Measurements from ENCODE around the gene M1AP.

Gene M1AP

DNA sequence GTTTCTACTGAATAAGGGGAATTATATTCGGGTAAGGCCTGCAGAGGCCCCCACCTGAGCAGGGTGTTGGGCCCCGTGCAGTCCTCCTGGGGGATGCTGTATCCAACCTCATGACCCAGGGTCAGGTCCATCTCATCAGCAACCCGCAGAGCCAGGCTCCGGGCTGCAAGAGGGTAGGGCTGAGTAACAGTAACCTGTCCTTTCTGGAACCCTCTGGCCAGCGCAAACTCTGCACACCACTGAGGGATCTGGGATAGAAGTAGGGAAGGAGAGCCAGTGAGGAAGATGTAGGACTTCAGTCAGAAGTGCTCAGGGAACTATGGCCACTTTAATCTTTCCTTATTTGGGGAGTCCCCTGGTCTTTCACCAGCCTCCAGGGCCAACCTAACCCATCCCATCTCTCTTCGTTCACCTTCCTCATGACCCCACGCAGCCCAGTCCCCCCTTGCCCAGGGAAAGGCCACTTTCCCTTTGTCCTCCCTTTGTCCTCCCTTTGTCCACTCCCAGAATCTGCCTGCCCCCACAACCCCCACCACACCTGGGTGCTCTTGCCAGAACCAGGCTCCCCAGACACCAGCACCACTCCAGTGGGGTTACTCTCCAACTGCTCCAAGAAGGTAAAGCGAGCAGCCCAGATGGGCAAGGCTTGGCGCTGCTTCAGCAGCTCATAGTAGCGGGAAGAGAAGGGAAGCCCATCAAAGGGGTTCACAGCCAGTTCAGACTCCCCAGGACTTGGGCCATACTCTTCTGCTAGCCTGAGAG is 123.0 kb downstream of the M1AP start:
- no peak for DNase-seq (ENCODE audit: low spot score)

DNA sequence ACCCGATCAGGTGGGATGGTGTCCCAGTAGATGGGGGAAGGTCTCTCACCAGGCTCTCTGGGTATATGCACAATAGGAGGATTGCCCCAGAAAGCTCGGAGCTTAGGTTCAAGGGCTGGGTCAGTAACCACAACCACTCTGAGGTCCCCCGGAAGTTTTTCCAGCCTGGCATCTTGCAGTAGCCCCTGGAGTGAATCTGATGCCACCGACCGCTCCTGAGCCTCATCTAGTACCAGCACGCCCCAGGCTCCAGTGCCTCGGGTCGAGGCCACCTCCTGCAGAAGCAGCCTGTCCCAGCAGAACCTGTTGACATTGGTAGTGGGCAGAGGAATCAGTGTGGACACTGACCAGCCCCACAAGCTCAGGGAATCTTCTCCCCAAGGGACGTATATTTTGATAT is 124.1 kb downstream of the M1AP start:
- DNase-seq (ENCODE audit: low spot score) = no peak

DNA sequence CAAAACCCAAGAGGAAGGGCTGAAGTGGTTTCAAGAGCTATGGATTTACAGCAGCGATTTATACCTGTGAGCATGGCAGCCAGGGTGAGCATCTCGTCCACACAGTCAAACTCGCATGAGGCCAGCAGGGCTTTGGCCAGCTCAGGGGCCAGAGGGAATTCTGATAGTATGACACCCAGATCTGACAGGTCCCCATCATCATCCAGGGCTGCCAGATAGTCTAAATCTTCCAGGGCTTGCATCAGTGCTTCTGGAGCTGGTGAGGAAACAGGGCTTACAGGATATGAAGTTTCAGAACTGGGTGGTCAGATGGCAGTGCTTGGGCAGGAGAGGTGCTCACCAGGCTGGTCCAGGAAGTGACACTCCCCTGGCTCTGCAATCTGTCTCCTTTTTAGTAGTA is 125.6 kb downstream of the M1AP start:
- no peak for DNase-seq (ENCODE audit: low spot score)

DNA sequence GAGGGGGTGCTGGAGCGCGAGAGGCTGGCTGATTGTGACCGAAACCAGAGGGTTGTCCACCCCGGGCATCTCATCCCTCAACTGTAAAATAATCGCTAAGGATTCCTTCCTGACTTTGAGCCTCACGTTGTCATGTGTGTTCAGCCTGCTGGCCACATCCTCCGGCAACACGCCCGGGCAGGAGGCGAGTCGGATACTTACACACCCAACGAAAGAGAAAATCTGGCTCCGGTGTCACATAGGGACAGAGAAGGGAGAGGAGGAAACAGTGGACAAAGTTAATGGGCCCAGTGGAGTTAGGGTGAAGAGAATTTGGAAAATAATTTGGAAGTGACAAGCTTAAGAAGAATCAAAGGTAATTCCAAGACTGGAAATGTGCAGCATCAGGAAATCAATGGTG is 131.5 kb downstream of the M1AP start:
- no peak for DNase-seq (ENCODE audit: low spot score)

DNA sequence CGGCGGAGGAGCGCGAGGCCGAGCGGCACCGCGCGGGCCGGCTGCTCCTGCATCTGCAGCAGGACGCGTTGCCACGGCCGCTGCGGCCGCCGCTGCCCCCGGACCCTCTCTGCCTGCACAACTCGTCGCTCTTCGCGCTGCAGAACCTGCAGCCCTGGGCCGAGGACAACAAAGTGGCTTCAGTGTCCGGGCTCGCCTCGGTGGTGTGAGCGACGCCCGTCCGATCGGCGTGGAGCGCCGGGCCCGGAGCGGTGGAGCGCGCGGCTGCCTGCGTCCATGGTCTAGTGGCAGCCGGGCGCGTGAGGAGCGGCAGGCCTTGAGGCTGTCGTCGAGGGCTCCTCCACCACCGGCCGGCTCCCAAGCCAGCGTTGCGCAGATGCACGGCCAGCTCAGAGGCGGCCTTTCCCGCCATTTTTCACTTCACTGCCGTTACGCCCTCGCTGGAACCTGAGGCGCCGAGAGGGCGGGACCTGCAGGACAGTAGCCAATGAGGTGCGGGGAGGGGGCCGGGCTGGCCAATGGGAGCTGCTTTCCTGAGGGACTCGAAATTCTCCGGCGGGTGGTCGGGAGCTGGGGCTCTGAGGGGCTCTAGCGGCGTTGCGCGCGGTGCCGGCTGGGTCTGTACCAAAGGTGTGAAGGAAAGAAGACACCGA is 132.0 kb downstream of the M1AP start:
- DNase-seq (ENCODE audit: low spot score) = no peak

DNA sequence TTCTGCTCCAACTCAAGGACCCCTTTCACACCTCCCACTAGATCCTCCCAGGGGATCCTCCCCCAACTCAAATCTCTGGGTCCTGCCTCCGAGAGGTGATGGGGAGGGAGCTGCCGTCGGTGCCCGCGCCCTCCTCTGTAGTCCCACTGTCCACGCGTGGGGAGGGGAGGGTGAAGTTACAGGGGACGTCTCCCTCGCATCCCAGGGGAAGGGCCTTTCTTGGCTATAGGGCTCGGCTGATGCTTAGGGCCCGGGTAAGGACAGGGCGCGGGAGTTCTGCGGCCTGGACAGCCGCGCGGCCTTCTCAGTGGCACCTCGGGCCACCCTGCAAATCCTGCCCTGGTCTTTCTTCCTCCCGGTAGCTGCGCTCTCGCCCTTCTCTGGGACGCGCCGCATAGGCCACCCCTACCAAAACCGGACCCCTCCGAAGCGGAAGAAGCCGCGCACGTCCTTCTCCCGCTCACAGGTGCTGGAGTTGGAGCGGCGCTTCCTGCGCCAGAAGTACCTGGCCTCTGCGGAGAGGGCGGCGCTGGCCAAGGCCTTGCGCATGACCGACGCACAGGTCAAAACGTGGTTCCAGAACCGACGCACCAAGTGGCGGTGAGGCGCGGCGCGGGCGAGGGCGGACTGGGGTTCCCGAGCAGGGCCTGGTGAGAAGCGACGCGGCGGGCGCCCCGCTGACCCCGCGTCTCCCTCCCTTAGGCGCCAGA is 132.7 kb downstream of the M1AP start:
- no peak for DNase-seq (ENCODE audit: low spot score)

DNA sequence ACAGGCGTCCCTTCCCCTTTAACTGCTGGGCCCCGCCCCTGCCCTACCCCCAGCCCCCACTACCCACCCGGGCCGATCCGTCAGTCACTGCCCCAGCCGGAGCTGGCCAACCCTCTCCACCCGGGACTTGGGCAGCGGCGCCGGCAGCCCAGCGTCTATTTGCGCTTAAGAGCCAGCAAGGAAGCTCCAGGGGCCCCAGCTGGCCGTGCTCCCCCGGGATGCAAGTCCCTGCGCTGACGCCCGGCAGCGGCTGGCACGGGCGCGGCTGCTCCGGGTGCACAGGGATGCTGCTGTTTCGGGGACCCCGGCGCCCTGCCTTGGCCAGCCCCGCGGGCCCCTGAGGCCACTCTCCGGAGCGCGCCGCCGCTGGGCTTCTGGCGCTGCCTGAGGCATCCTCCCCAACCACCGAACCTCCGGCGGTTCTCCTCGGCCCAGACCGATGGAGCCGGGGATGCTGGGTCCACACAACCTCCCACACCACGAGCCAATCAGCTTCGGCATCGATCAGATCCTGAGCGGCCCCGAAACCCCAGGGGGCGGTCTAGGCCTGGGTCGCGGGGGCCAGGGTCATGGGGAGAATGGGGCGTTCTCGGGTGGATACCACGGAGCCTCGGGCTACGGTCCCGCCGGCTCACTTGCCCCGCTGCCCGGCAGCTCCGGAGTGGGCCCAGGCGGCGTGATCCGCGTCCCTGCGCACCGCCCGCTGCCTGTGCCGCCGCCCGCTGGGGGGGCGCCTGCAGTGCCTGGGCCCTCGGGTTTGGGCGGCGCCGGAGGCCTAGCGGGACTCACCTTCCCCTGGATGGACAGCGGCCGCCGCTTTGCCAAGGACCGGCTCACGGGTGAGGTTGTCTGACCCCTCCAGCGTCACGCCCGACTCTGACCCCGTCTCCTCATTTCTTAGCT is 133.5 kb downstream of the M1AP start, which contains the start of gene TLX2:
TSS of gene TLX2 (plus strand) at position 83 of the 903 bp plus-strand sequence. CDS start at position 440, 357 bp downstream.
- DNase-seq (ENCODE audit: low spot score) = no peak

DNA sequence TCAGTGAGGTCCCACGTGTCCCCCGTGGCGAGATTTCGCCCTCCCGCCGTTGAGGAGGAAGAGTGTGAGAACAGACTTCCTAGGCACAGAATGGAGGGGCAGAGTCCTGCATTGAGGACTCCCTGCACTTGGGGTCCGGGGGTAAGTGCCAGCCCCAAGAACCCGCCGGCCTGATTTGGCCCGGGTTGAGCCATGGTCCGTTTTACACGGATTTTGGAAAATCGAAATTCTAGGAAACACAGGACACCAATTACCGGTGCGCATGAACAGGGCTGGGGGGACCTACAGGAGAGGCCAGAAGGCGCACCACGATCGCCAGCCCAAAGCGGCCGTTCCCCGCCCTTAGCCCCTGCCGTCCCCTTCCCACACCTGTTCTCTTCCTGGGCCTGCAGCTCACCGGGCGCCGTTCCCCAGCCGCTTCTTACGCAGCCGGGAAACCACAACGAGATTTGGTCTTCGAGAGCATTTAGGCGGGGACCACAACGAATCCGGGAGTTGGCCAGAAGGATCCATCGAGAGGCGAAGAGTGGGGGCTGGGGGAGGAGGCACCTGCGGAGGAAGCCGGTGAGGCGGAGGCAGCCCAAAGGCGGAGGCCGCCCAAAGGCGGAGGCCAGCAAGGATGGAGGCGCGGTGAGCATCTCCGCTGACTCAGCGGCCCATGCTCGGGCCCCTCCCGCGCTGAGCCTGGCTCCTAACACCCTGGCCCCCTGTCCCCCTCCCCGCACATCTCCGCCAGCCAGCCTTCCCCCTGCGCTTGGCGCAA is 134.3 kb downstream of the M1AP start:
- no peak for DNase-seq (ENCODE audit: low spot score)

DNA sequence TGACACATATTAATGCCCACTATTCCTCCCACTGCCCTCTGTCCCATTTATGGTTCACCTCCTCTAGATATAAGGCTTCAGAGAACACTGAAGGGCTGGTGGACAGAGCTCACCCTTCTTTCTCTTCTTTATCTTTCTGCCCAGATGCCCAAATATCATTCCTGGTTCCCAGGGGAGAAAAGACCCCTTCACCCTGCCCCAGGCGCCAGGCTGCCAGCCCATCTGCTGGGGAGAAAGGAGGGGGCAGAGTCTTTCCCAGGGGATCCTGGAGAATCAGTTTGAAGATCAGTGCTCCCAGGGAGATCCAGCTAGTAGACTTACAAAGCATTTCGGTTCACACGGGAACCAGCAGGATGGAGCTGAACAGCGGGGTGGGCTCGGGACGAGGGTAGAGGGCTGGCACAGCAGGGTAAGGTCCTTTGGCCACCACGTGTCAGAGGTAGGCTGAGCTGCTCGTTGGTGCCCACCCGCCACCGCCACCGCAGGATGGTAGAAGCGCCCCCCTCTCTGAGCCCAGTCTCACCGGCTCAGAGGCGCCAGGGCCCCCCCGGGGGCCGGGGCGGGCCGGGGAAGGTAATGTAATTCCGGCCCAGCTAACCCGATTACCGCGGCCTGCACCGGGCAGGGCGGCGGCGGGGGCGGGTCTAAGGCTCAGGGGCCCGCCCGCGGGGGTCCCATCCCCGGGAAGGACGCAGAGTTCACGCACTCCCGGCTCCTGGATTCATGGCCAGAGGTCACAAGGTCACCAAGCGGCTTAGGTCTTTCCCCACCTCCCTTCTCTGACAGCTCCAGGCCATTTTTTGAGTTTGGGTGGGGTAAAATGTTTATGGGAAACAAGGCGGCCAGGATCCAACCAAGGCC is 135.2 kb downstream of the M1AP start:
- DNase-seq (ENCODE audit: low spot score) = no peak

DNA sequence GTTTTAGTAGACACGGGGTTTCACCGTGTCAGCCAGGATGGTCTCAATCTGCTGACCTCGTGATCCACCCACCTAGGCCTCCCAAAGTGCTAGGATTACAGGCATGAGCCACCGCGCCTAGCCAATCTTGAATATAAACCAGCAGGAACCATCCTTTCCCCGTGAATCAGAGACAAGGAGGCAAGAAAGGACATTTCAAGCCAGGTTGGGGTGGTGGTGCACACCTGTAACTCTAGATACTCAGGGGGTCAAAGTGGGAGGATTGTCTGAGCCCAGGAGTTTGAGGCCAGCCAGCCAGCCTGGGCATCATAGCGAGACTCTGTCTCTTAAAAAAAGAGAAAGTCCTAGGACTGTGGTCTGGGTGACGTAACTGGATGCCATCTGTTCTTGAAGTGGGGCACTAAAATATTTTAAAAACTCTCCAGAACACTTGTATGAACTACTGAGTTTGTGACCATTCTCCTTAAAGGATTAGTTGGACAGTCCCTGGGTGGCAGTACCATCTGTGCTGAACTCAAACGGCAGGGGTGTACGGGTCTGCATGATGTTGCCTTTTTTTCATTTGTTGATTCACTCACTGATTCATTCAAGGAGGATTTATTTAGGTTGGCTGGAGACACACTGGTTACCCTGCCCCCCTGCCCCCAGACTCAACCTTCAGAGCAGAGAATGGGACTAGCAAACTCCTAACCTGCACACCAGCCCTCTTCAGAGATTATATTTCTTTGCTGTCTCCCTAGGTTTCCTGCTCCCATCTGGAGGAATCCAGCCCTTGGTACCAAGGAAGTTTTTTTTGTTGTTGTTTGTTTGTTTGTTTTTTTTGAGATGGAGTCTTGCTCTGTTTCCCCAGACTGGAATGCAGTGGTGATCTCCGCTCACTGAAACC is 136.8 kb downstream of the M1AP start:
- no peak for DNase-seq (ENCODE audit: low spot score)

DNA sequence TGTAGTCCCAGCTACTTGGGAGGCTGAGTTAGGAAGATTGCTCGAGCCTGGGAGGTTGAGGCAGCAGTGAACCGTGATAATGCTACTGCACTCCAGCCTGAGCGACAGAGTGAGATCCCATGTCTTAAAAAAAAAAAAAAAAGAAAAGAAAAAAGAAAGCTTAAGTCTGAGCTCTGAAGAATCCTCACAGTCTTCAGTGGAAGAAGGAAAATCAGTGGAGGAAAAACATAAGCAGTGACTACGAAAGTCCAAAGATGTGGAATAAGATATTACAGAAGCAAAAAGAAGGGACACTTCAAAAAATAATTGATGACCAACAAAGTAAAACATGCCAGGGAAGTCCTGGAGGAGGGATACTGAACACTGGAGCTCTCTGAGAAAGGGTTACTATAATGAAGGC is 137.9 kb downstream of the M1AP start:
- DNase-seq (ENCODE audit: low spot score) = no peak

DNA sequence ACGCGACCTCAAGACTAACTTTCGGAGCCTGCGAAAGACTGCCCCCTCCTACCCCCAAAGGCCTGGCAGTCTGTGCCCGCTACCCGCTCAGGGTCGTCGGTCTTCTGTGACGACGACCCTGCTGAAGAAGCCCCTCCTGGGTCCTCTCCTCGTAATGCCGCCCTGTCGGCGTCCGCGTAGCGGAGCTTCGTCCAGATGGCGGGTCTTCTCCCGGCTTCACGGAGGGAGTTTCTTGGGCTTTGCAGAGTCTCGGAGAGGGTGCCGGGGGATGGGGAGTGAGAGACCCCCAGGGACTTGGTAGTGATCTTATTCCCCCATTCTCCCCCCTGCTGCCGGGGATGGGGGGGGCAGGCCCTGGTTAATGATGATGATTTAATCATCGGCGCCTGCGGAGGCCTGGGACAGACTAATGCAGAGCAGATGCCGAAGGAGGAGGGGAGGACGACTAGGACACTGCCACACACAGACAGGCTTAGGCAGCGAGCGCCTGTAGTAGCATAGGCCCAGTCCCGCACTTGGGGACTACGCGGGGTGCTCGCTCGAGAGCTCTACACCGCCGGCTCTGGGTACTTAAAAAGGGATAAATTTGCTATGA is 140.1 kb downstream of the M1AP start:
- DNase-seq (ENCODE audit: low spot score) = peak; percentile 43
